ENCODE measurements around the gene MBD3.
"Not testable (repeated sequence)": the region's sequence is repeated elsewhere in the genome, so short reads cannot be mapped to it uniquely, and the experiment has no call there.

The MBD3 gene

DNA sequence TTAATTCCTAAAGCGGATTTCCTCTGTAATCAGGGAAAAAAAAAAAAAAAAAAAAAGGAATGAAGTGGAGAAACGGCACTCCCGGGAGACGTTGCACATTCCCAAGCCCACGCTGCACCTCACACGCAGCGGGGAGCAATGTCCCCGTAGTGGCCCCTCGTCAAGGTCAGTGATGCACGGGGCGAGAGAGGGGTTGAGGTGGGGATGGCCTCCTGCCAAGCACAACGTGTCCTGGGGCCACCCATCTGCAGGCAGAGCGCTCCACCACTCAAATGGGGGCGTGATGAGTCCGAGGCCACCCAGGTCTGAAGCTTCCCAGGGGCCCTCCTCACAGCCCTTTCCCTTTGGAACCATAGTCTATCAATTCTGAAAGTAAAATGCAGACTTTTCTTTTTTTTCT, 53.7 kb downstream of the MBD3 start:
- DNase-seq (ENCODE audit: low spot score): no peak

DNA sequence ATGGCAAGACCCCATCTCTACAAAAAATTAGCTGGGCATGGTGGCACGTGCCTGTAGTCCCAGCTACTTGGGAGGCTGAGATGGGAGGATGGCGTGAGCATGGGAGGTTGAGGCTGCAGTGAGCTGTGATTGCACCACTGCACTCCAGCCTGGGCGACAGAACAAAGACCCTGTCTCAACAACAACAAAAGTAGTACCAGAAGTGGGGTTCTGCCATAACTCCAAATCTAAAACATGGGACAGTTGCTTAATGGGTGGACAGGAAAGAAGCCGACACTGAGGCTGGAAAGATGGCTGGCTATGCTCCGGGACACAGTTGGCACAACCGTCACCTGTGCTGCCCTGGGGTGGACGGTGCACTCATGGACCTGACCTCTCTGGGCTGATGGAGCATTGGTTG, 57.0 kb downstream of the MBD3 start:
- not testable (repeated sequence) for DNase-seq (ENCODE audit: low spot score)

DNA sequence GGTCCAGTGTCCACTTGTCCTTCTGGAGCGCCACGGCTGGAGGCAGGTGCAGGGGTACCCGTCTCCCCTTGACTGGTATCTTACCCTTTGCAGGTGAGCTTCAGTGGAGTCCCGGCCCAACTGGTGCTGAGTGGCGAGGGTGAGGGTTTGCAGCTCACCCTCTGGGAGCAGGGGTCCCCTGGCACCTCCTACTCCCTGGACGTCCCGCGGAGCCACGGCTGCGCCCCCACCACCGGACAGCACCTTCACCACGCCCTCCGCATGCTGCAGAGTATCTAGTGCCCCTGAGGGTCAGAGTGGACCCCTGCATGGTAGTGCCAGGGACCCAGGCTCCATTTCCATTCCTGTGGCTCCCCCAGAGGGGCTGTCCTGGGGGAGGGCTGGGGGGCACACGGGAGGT, 57.7 kb downstream of the MBD3 start:
- no peak for DNase-seq (ENCODE audit: low spot score)

DNA sequence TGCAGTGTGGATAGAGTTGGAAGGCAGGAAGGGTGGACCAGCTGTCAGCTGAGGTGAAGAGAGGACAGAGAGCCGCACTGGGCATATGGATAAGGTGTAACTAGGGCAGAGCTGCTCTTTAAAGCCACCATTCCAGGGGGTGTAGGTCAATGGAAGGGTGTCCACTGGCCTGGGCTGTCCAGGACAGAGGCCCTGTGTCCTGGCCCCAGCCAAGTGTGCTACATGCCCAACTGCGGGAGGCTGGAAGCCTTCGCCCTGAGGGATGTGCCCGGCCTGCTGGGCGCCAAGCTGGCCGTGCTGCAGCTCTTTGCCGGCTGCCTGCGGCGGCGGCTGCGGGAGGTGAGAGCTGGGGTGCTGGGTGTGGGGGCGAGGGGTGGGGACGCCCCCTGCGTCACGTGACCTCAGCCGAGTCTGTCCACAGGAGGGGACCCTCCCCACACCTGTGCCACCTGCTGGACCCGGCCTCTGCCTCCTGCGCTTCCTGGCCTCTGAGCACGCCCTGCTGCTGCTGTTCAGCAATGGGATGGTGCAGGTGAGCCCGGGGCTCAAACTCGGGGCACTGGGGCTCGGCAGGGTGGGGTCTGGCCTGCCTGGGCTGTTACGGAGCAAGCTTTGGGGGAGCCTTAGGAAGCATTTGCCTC, 59.0 kb downstream of the MBD3 start:
- DNase-seq (ENCODE audit: low spot score): no peak

DNA sequence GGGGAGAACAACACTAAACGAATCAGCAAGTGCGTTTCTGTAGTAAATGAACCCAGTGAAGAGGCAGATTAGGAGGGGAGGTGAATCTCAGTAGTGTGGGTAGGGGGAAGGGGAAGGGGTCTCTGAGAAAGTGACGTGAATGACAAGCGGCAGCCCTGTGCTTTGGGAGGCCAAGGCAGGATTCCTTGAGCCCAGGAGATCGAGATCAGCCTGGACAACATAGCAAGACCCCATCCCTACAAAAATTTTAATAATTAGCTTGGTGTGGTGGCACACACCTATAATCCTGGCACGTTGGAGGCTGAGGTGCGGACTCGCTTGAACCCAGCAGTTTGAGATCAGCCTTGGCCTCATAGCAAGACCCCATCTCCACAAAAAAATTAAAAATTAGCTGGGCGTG, 60.7 kb downstream of the MBD3 start:
- no peak for DNase-seq (ENCODE audit: low spot score)

DNA sequence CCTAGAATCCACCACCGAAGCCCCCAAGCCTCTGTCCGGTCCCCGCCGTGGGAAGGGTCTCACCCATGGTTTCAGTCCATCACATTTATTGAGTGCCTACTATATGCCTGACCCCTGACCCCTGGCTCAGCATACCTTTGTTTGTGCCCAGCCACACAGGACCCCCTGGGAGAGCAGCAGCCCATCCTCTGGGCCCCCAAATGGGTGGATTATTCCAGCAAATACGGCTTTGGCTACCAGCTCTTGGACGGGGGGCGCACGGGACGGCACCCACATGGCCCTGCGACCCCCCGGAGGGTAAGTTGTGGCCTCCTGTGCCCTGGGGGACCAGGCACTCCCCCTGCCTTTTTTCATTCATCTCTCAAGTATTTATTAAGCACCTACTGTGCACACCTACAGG, 61.1 kb downstream of the MBD3 start:
- no peak for DNase-seq (ENCODE audit: low spot score)

DNA sequence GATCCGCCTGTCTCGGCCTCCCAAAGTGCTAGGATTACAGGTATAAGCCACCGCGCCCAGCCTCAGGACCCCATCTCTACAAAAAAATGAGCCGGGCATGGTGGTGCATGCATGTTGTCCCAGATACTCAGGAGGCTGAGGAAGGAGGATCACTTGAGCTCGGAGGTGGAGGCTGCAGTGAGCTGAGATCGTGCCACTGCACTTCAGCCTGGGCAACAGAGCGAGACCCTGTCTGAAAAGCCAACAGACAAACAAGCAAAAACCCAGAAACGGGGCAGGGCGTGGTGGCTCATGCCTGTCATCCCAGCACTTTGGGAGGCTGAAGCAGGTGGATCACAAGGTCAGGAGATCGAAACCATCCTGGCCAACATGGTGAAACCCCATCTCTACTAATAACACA, 61.8 kb downstream of the MBD3 start:
- not testable (repeated sequence) for DNase-seq (ENCODE audit: low spot score)

DNA sequence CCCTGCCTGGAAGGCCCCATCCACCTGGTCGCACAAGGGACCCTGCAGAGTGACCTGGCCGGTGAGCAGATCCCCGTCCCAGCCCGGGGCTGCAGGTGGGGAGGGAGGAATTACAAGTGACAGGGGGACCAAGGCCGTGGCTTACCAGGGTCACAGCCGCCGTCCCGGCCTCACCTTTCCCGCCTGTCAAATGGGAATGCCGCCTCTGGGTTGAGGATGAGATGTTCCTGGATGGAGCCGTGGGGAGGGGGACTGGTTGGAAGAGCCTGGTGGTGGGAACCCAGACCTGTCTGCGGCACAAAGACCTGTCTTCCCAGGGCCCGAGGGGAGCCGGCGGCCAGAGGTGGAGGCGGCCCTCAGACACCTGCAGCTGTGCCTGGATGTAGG, 63.2 kb downstream of the MBD3 start:
- DNase-seq (ENCODE audit: low spot score): no peak

DNA sequence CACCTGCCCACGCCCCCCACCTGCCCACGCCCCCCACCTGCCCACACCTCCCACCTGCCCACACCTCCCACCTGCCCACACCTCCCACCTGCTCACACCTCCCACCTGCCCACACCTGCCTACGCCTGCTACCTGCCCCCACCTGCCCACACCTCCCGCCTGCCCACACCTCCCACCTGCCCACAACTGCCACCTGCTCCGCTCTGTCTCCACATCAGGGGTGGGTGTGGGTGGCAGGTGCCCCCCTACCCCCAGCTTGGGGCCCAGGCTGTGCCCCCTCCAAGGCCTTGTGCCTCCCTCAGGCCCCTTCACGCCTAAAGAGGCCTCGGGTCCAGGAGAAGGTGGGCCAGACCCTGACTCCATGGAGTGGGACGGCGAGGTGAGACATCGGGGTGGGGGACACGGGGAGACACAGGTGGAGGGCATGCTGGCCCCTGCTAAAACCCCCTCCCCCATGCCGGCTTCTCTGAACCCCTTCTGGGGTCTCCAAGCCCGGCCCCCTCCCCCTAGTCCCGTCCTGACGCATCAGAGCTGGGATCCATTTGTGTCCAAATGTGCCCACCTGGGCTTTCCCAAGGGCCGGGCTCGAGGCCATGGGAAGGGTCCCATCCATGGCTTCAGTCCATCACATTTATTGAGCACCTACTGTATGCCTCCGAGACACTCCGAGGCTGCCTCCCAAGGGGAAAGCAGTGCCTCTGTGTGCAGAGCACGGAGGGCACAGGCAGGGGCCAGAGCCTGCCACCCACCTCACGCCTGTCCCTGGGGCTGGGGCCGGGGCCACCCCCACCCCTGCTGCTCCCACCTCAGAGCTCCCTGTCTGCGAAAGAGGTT, 63.9 kb downstream of the MBD3 start:
- no peak for DNase-seq (ENCODE audit: low spot score)

DNA sequence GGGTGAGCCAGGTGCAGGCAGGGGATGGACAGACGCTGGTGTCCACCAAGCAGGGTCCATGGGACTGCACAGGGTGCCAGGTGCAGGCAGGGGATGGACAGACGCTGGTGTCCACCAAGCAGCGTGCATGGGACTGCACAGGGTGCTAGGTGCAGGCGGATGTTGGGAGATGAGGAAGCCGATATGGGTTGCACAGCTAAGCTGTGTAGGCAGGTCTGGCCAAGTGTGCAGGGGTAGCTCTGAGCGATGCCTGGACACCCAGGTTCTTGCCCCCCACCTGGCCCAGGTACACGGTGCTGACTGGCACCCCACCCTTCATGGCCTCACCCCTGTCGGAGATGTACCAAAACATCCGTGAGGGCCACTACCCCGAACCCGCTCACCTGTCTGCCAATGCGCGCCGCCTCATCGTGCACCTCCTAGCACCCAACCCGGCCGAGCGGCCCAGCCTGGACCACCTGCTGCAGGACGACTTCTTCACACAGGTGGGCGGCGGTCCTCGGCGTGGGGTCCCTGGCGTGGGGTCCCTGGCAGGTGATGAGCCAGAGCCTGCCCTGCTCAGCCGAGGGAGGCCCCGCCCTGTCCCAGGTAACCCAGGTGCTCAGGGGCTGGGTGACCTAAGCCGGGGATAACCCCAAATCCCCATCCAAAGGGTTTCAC, 64.9 kb downstream of the MBD3 start:
- DNase-seq (ENCODE audit: low spot score): no peak

DNA sequence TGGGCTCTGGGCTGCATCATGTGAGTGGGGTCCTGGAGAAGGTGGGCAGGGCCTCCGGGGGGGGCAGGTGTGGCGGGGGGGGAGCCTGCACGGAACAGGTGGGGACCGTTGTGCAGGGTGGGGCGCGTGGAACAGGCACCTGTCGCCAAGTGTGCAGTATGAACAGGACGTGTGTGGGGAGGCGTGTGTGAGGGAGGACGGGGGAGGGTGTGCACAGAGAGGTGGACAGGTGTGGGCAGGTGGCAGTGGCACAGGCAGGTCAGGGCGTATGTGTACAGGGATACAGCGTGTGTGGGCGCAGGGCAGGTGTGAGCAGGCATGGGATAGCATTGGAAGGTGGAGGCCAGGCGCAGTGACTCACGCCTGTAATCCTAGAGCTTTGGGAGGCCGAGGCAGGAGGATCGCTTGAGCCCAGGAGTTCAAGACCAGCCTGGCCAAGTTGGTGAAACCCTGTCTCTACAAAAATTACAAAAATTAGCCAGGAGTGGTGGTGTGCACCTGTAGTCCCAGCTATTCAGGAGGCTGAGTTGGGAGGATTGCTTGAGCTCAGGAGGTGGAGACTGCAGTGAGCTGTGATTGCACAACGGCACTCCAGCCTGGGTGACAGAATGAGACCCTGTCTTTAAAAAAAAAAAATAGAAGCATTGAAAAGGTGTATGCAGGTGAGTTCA, 65.6 kb downstream of the MBD3 start:
- DNase-seq (ENCODE audit: low spot score): no peak

DNA sequence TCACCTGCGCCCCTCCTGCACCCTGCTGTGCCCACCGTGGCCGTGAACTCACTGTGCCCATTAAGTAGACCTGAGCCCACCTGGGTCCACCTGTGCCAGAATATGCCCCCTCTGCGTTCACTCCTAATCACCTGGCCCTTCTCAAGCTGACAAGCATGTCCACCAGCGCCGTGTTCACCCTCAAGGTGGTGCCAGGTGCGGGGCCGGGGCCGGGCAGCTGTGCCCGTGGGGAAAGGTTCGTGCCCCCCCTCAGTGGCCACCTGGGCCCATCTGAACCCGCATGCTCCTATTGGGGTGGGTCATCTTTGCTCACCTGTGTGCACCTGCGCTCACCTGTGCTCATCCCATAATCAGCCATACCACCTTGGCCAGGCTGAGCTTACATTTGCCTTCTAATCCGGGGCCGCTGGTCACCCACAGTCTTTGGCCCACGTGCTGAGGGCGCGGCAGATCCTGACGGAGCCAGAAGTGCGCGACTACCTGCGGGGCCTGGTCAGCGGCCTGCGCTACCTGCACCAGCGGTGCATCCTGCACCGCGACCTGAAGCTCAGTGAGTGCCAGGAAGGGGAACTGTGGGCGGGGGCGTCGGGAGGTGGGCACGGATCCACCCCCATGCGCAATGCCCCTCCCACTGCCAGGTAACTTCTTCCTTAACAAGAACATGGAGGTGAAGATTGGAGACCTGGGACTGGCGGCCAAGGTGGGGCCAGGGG, 66.4 kb downstream of the MBD3 start:
- DNase-seq (ENCODE audit: low spot score): no peak

DNA sequence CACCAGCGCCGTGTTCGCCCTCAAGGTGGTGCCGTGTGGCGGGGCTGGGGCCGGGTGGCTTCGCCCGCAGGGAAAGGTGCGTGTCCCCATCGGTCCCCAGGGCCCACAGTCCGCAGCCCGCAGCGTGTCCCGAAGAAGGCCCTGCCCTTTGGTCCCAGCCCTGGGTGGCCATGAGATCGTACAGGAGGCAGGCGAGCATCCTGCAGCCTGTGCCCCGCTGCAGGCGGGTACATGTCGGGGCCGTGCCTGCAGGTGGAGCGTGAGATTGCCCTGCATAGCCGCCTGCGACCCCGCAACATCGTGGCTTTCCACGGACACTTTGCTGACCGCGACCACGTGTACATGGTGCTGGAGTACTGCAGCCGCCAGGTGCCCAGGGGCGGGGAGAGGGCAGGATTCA, 67.3 kb downstream of the MBD3 start:
- no peak for DNase-seq (ENCODE audit: low spot score)

DNA sequence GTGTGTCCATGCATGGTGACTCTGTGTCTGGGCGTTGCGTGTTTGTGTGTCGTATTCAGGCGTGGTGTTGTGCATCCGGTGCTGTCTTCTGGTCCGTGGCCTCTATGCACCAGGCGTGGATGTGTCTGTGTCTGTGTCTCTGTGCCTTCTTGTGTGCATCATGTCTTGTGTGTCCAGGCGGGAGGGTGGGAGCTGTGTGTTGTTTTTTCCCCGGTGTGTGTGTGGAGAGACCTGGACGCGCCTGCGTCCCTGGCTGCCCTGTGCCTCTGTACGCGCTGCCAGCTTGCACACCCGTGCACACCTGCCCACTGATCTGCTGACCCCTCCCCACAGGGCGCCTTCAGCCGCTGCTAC, 67.7 kb downstream of the MBD3 start:
- no peak for DNase-seq (ENCODE audit: low spot score)

DNA sequence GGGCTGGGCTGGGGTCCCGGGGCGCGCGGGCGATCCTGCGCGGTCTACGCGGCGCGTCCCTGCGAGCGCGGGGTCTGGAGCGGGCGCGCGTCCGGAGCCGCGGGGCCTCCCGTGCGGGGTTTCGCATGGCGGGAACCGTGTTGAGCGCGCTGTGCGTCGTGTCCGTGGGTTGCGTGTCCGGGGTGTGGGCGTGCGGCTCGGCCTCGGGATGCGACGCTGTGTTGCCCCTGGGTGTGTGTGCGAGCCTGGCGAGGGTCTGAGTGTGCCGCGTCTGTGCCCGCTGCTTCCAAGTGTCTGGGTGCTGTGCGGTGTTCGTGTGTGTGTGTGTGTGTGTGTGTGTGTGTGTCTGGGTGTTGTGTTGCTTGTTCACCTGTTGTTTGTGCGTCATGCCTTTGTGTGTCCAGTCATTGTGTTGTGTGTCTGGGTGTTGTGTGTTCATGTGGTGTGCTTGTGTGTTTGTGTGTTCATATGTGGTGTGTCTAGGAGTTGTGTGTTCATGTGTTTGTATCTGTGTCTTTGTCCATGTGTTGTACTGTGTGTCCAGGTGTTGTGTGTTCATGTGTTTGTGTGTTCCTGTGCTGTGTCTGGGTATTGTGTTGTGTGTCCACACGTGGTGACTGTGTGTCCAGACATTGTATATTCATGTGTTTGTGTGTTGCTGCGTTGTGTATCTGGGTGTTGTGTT, 68.2 kb downstream of the MBD3 start:
- no peak for DNase-seq (ENCODE audit: low spot score)
